IMR-90 (cell line): Measurements from ENCODE around the gene CDKL4. TPM values are rescaled to one million over a fixed set of nuclear protein-coding genes. Genes with fewer than 3 reads are reported as not detected.
A peak's percentile ranks its signal among the peaks of the same experiment; 100 is the strongest.

ENCODE experiments used
- ATAC-seq: fragments of 200-7000 bp; cut with Tn5 transposase; 2 replicates; pipeline ENCODE4 v1.9.1; 2020; ENCODE audit warnings: low read depth, mild to moderate bottlenecking, moderate library complexity
- BruUV-seq: library from RNA; stranded (reverse); fragments of 400-500 nt; replicated peaks from 2 replicates; lab custom pipeline; 2021; lab: Mats Ljungman, UMichigan
- CTCF ChIA-PET: fragments of 300-600 bp; formaldehyde crosslinking; extraction: SDS; loops from one replicate; lab custom pipeline; 2021; ENCODE audit warnings: antibody characterized with exemption; lab: Yijun Ruan, JAX
- POLR2A ChIA-PET: fragments of 300-600 bp; sonication (Branson Sonifier 250); formaldehyde crosslinking; loops from one replicate; lab custom pipeline; 2022; ENCODE audit warnings: antibody characterized with exemption; ENCODE audit not compliant: unreplicated experiment; lab: Charles Lee
- DNase-seq: peaks from one replicate; pipeline ENCODE4 v3.0.0; 2013
- H2AFZ ChIP-seq: replicated peaks from 2 replicates; pipeline ENCODE3; 2013; ENCODE audit warnings: low read length, mild to moderate bottlenecking; ENCODE audit not compliant: poor library complexity
- H2AK5ac ChIP-seq: 2 replicates; pipeline ENCODE4 v1.6.1; 2013; ENCODE audit warnings: low read depth, low read length, inconsistent platforms
- H2AK9ac ChIP-seq: replicated peaks from 2 replicates; pipeline ENCODE3; 2013; ENCODE audit warnings: mild to moderate bottlenecking, low read depth, low read length, moderate library complexity; ENCODE audit not compliant: poor library complexity
- H2BK120ac ChIP-seq: 2 replicates; pipeline ENCODE4 v1.6.1; 2013; ENCODE audit warnings: low read depth, low read length, inconsistent platforms
- H2BK15ac ChIP-seq: 3 replicates; pipeline ENCODE4 v1.6.1; 2013; ENCODE audit warnings: low read depth, low read length, inconsistent platforms
- H2BK20ac ChIP-seq: 2 replicates; pipeline ENCODE4 v1.6.1; 2013; ENCODE audit warnings: low read depth, mild to moderate bottlenecking, inconsistent platforms, low read length, moderate library complexity
- H2BK5ac ChIP-seq: 2 replicates; pipeline ENCODE4 v1.6.1; 2013; ENCODE audit warnings: mild to moderate bottlenecking, low read depth, low read length, inconsistent platforms; ENCODE audit not compliant: poor library complexity, severe bottlenecking
- H3K14ac ChIP-seq: replicated peaks from 2 replicates; pipeline ENCODE4 v1.6.1; 2013; ENCODE audit warnings: low read depth, low read length, inconsistent platforms
- H3K18ac ChIP-seq: 2 replicates; pipeline ENCODE4 v1.6.1; 2013; ENCODE audit warnings: low read depth, low read length, control low read depth
- H3K23ac ChIP-seq: 2 replicates; pipeline ENCODE4 v1.6.1; 2013; ENCODE audit warnings: low read depth, low read length, inconsistent platforms
- H3K27ac ChIP-seq: 2 replicates; pipeline ENCODE4 v1.5.1; 2013; ENCODE audit warnings: mild to moderate bottlenecking, control low read depth, low read length; ENCODE audit not compliant: insufficient read depth
- H3K27me3 ChIP-seq: 2 replicates; pipeline ENCODE4 v1.6.1; 2013; ENCODE audit warnings: low read length; ENCODE audit not compliant: control insufficient read depth, insufficient read depth
- H3K36me3 ChIP-seq: 2 replicates; pipeline ENCODE4 v1.6.1; 2013; ENCODE audit warnings: low read length, mixed read lengths; ENCODE audit not compliant: control insufficient read depth, insufficient read depth
- H3K4ac ChIP-seq: 2 replicates; pipeline ENCODE4 v1.6.1; 2013; ENCODE audit warnings: low read depth, low read length, inconsistent platforms
- H3K4me1 ChIP-seq: 2 replicates; pipeline ENCODE4 v1.6.1; 2013; ENCODE audit warnings: low read length, mixed read lengths; ENCODE audit not compliant: control insufficient read depth, insufficient read depth
- H3K4me2 ChIP-seq: 2 replicates; pipeline ENCODE4 v1.6.1; 2013; ENCODE audit warnings: low read depth, mild to moderate bottlenecking, control low read depth, low read length, moderate library complexity
- H3K4me3 ChIP-seq: 2 replicates; pipeline ENCODE4 v1.5.1; 2013; ENCODE audit warnings: low read depth, mild to moderate bottlenecking, control low read depth, low read length, moderate library complexity; ENCODE audit not compliant: insufficient read depth
- H3K56ac ChIP-seq: 2 replicates; pipeline ENCODE4 v1.6.1; 2013; ENCODE audit warnings: low read length, inconsistent platforms; ENCODE audit not compliant: insufficient read depth; ENCODE audit errors: extremely low read depth
- H3K79me1 ChIP-seq, 2 experiments: 2 replicates each; pipeline ENCODE4 v1.6.1; 2013; ENCODE audit warnings: low read length in 2 of 2, inconsistent platforms in 1 of 2, low read depth in 1 of 2
- H3K9ac ChIP-seq: 2 replicates; pipeline ENCODE4 v1.6.1; 2013; ENCODE audit warnings: low read depth, low read length, control low read depth
- H3K9me1 ChIP-seq: 2 replicates; pipeline ENCODE4 v1.6.1; 2013; ENCODE audit warnings: low read length, inconsistent platforms; ENCODE audit not compliant: insufficient read depth
- H3K9me3 ChIP-seq: 2 replicates; pipeline ENCODE4 v1.6.1; 2013; ENCODE audit warnings: low read length; ENCODE audit not compliant: control insufficient read depth, insufficient read depth
- H4K20me1 ChIP-seq: 2 replicates; pipeline ENCODE4 v1.6.1; 2013; ENCODE audit warnings: low read length, inconsistent platforms; ENCODE audit not compliant: insufficient read depth
- H4K5ac ChIP-seq: 2 replicates; pipeline ENCODE4 v1.6.1; 2013; ENCODE audit warnings: mild to moderate bottlenecking, low read depth, low read length, control low read depth
- H4K8ac ChIP-seq, 2 experiments: 2 replicates each; pipeline ENCODE4 v1.6.1; 2013; ENCODE audit warnings: low read depth in 2 of 2, low read length in 2 of 2, control low read depth in 1 of 2, inconsistent platforms in 1 of 2
- H4K91ac ChIP-seq: 2 replicates; pipeline ENCODE4 v1.6.1; 2013; ENCODE audit warnings: low read depth, low read length, inconsistent platforms; ENCODE audit not compliant: insufficient read depth
- BHLHE40 ChIP-seq: fragments of 150-350 bp; IDR thresholded peaks from 2 replicates; pipeline ENCODE4 v1.6.1; 2016; ENCODE audit warnings: mild to moderate bottlenecking, low read depth, low read length
- ELK1 ChIP-seq: fragments of 150-350 bp; IDR thresholded peaks from 2 replicates; pipeline ENCODE4 v1.6.1; 2016; ENCODE audit warnings: low read depth, mild to moderate bottlenecking, low read length, moderate library complexity, borderline replicate concordance
- MXI1 ChIP-seq: IDR thresholded peaks from 2 replicates; pipeline ENCODE4 v1.6.1; 2012; ENCODE audit warnings: low read depth, mild to moderate bottlenecking, low read length, moderate library complexity, borderline replicate concordance
- POLR2A ChIP-seq: IDR thresholded peaks from 2 replicates; pipeline ENCODE4 v1.6.1; 2012; ENCODE audit warnings: mild to moderate bottlenecking, low read depth, low read length
- RCOR1 ChIP-seq: IDR thresholded peaks from 2 replicates; pipeline ENCODE4 v1.6.1; 2012; ENCODE audit warnings: mild to moderate bottlenecking, low read length, improper control_type of control experiment; ENCODE audit not compliant: insufficient replicate concordance
- RFX5 ChIP-seq: IDR thresholded peaks from 2 replicates; pipeline ENCODE4 v1.8.0; 2012; ENCODE audit warnings: low read depth, mild to moderate bottlenecking, low read length, moderate library complexity
- USF2 ChIP-seq: fragments of 150-350 bp; IDR thresholded peaks from 2 replicates; pipeline ENCODE4 v1.6.1; 2017; ENCODE audit warnings: mild to moderate bottlenecking, antibody characterized with exemption, low read length, low read depth
- WGBS, 2 experiments: methylation state at CpG; one replicate each; pipeline versions ENCODE4 v1.1.5 to v1.1.7; 2013; ENCODE audit warnings: missing lambda C conversion rate in 2 of 2; ENCODE audit not compliant: insufficient read length in 1 of 2; ENCODE audit errors: extremely low coverage in 2 of 2; 5-methylcytosine and 5-hydroxymethylcytosine counted together
- dilution Hi-C: fragments of 300-500 bp; cut with HindIII; formaldehyde crosslinking; loops from one replicate; pipeline ENCODE4 v1.14.3; 2018; ENCODE audit warnings: low sequenced_read_pairs; ENCODE audit not compliant: unreplicated experiment
- in situ Hi-C: fragments of 300-500 bp; cut with MboI; formaldehyde crosslinking; loops from 3 replicates; pipeline ENCODE4 v1.14.3; 2019; ENCODE audit warnings: low sequenced_read_pairs, inconsistent platforms, mixed read lengths
- intact Hi-C: fragments of 100-400 bp; cut with micrococcal nuclease; formaldehyde crosslinking; loops from 2 replicates; pipeline ENCODE4 v1.10.0; 2022
- polyA plus RNA-seq, 3 experiments: library from polyadenylated mRNA; depleted of rRNA; stranded (reverse); fragments of >200 nt; gene quantifications; 2 replicates each; pipeline ENCODE4 v1.2.3, GENCODE V29; 2012; ENCODE audit warnings: low replicate concordance in 1 of 3
- total RNA-seq: library from RNA; depleted of rRNA; stranded (reverse); fragments of >200 nt; gene quantifications from 2 replicates; pipeline ENCODE4 v1.2.3, GENCODE V29; 2012

Gene CDKL4
- total and polyA plus RNA-seq, 2 of the 4 experiments (the other 2 are of a cell fraction): not detected

- no peak overlapping the region for H3K4ac ChIP-seq
- H2BK15ac ChIP-seq: no peak overlapping the region
- H4K20me1 ChIP-seq: no peaks in the 10 kb centered on the region
- no peak overlapping the region for H3K23ac ChIP-seq
- H3K4me2 ChIP-seq: 0 out of 2 replicates have a peak overlapping the region, but pooled peaks have one; percentile 13
- H3K36me3 ChIP-seq: no peaks in the 10 kb centered on the region
- H2BK5ac ChIP-seq: no peak overlapping the region
- no peaks in the 10 kb centered on the region for H3K27me3 ChIP-seq
- no peak overlapping the region for H2BK20ac ChIP-seq
- no peaks in the 10 kb centered on the region for H3K79me1 ChIP-seq
- no peak overlapping the region for H4K5ac ChIP-seq
- H3K27ac ChIP-seq: no peak overlapping the region
- H2AK5ac ChIP-seq: no peak overlapping the region
- POLR2A ChIA-PET: no interaction called here
- no peaks in the 10 kb centered on the region for H3K9me1 ChIP-seq
- intact Hi-C loops (no loop called here), dilution Hi-C loops (no loop called here), in situ Hi-C loops (no loop called here)
- H3K18ac ChIP-seq: no peak overlapping the region
- WGBS, 2 experiments: no CpG with 5 or more reads among the region's 1 CpG
- H3K9ac ChIP-seq: no peak overlapping the region
- no peak overlapping the region for H3K14ac ChIP-seq
- H4K91ac ChIP-seq: no peak overlapping the region
- H3K4me3 ChIP-seq: no peak overlapping the region
- BruUV-seq: no TSS peak
- no peaks in the 10 kb centered on the region for H3K9me3 ChIP-seq
- CTCF ChIA-PET: no interaction called here
- DNase-seq: peak; percentile 41
- H2AK9ac ChIP-seq: no peak overlapping the region
- no peak overlapping the region for H2BK120ac ChIP-seq
- no peak overlapping the region for H2AFZ ChIP-seq
- no peak for TF ChIP-seq MXI1
- no peak for TF ChIP-seq BHLHE40
- TF ChIP-seq RFX5: no peak
- no peak for TF ChIP-seq RCOR1
- TF ChIP-seq ELK1: no peak
- no peak for TF ChIP-seq USF2
- no peak for TF ChIP-seq POLR2A
- no peak overlapping the region for H3K56ac ChIP-seq
- ATAC-seq: peak; percentile 64
- no peaks in the 10 kb centered on the region; the same call in 1 of the 2 replicates for H3K4me1 ChIP-seq
- no peak overlapping the region for H4K8ac ChIP-seq
Measured at GRCh38 chr2:39153312-39153711, 90.5 kb downstream of the CDKL4 start.
